ENCODE measurements around the gene CLIC2. TPM values are rescaled to one million over a fixed set of nuclear protein-coding genes. Genes with fewer than 3 reads are reported as not detected.

Gene CLIC2
- total RNA-seq, 2 experiments from 2014 or later = 0.27 to 0.74 TPM

- H3K36me3 Mint-ChIP-seq (ENCODE audit: low read depth) = no peaks in the 10 kb centered on the region
- H3K27ac Mint-ChIP-seq = no peak overlapping the region
- DNase-seq = no peak
- H3K4me1 Mint-ChIP-seq (ENCODE audit: low read depth) = no peaks in the 10 kb centered on the region
- H3K4me3 Mint-ChIP-seq = no peak overlapping the region
- intact Hi-C loops (cut with micrococcal nuclease) = no loop called here
- no peaks in the 10 kb centered on the region for H3K27me3 Mint-ChIP-seq (ENCODE audit: low read depth)
- CTCF ChIA-PET = no interaction called here
- no peaks in the 10 kb centered on the region for H3K9me3 Mint-ChIP-seq
Measured at GRCh38 chrX:155247497-155247896, 86.9 kb downstream of the CLIC2 start.

- no peak overlapping the region for H3K27ac Mint-ChIP-seq
- intact Hi-C loops (cut with micrococcal nuclease) = no loop called here
- no peaks in the 10 kb centered on the region for H3K27me3 Mint-ChIP-seq (ENCODE audit: low read depth)
- CTCF ChIA-PET = no interaction called here
- H3K36me3 Mint-ChIP-seq (ENCODE audit: low read depth) = no peaks in the 10 kb centered on the region
- H3K4me1 Mint-ChIP-seq (ENCODE audit: low read depth) = no peaks in the 10 kb centered on the region
- H3K9me3 Mint-ChIP-seq = no peaks in the 10 kb centered on the region
- H3K4me3 Mint-ChIP-seq = no peak overlapping the region
- DNase-seq = no peak
Measured at GRCh38 chrX:155246748-155247147, 87.7 kb downstream of the CLIC2 start.

GRCh38 chrX:155242300-155242699 lies 92.1 kb downstream of the CLIC2 start:
- no peak overlapping the region for H3K27ac Mint-ChIP-seq
- no peaks in the 10 kb centered on the region for H3K4me1 Mint-ChIP-seq (ENCODE audit: low read depth)
- CTCF ChIA-PET = no interaction called here

GRCh38 chrX:155237719-155238118 lies 96.7 kb downstream of the CLIC2 start:
- Mint-ChIP-seq H3K4me1 (ENCODE audit: low read depth) (peaks cover 3% of the 10 kb centered on the region), H3K4me3 (no peak overlapping the region), H3K9me3 (no peaks in the 10 kb centered on the region), H3K27me3 (ENCODE audit: low read depth) (no peaks in the 10 kb centered on the region), H3K36me3 (ENCODE audit: low read depth) (peaks cover 10% of the 10 kb centered on the region), H3K27ac (no peak overlapping the region)
- CTCF ChIA-PET = no interaction called here
- DNase-seq = no peak
- intact Hi-C loops (cut with micrococcal nuclease) = no loop called here

More at GRCh38 chrX:155242300-155242699, 92.1 kb downstream of the CLIC2 start:
- DNase-seq = no peak
- intact Hi-C loops (cut with micrococcal nuclease) = no loop called here
- Mint-ChIP-seq H3K4me3 (no peak overlapping the region), H3K9me3 (no peaks in the 10 kb centered on the region), H3K36me3 (ENCODE audit: low read depth) (peaks cover 7% of the 10 kb centered on the region), H3K27me3 (ENCODE audit: low read depth) (no peaks in the 10 kb centered on the region)

- CTCF ChIA-PET = no interaction called here
- DNase-seq = no peak
- Mint-ChIP-seq H3K27me3 (ENCODE audit: low read depth) (no peaks in the 10 kb centered on the region), H3K36me3 (ENCODE audit: low read depth) (peaks cover 16% of the 10 kb centered on the region), H3K27ac (no peak overlapping the region), H3K9me3 (no peaks in the 10 kb centered on the region), H3K4me1 (ENCODE audit: low read depth) (peaks cover 9% of the 10 kb centered on the region), H3K4me3 (no peak overlapping the region)
- intact Hi-C loops (cut with micrococcal nuclease) = no loop called here
Measured at GRCh38 chrX:155235891-155236290, 98.5 kb downstream of the CLIC2 start.

- Mint-ChIP-seq H3K27me3 (ENCODE audit: low read depth) (no peaks in the 10 kb centered on the region), H3K4me3 (no peak overlapping the region), H3K27ac (peak overlapping the region; percentile 46), H3K36me3 (ENCODE audit: low read depth) (peaks cover 20% of the 10 kb centered on the region), H3K9me3 (no peaks in the 10 kb centered on the region), H3K4me1 (ENCODE audit: low read depth) (peaks cover 21% of the 10 kb centered on the region)
- DNase-seq = no peak
- intact Hi-C loops (cut with micrococcal nuclease) = no loop called here
- CTCF ChIA-PET = no interaction called here
Measured at GRCh38 chrX:155231163-155231562, 103.3 kb downstream of the CLIC2 start.

Small RNAs within 50 kb of the gene (microRNA-seq; reads per million reads assigned to microRNA genes)
- not detected for gene MIR1184-2 (ENCODE audit: borderline microRNAs expressed, borderline replicate concordance)

Other genes with a start within 250 kb of the CLIC2 start
- 100 to 1,000 TPM; 106 to 110 TPM for gene VBP1, start 118.2 kb downstream of the CLIC2 start, total RNA-seq
- 10 to 100 TPM; 11.6 to 13.0 TPM for gene RAB39B, start 70.1 kb downstream of the CLIC2 start, total RNA-seq
- gene F8A2, start 47.5 kb upstream of the CLIC2 start, total RNA-seq = not detected
- under 1 TPM; 0.43 to 0.52 TPM for gene F8A3, start 124.0 kb upstream of the CLIC2 start, total RNA-seq

Data from activated naive CD4-positive, alpha-beta T cell treated with anti-CD3 and anti-CD28 coated beads for 36 hours (primary cell).